ENCODE measurements around the gene ELOVL3. TPM values are rescaled to one million over a fixed set of nuclear protein-coding genes. Genes with fewer than 3 reads are reported as not detected.
A peak's percentile ranks its signal among the peaks of the same experiment; 100 is the strongest.
"Not testable (repeated sequence)": the region's sequence is repeated elsewhere in the genome, so short reads cannot be mapped to it uniquely, and the experiment has no call there.

The ELOVL3 gene
- total and polyA plus RNA-seq, 8 donors: 0.12 to 0.92 (median 0.58) TPM

DNA sequence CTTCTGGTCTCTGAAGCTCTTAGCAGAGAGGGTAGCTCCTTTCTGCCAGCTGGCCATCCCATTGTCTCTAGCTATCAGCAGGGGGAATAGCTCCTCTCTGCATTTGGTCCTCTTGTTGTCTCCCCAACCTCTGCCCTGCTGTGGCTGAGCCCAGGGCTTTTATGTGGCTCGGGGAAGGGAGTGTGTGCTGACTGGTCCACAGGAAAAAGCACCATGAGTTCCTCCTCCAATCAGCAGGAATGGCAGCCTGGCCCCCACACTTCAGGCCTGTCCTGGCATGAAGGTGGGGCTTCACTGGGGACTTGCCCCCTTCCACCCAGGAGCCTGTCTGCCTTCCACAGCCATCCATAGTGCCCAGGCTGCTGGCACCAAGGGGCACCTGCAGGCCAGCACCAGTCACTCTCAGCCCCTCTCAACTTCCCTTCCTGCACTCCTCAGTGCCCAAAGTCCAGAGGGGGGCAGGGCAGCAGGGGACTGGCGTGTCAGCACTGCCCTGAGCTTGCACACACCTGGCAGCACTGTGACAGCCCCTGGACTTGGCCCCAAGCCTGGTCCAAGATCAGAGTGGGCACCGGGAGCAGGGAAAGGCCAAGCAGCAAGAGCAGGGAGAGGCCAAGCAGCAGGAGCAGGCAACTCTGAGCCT lies 37.7 kb upstream of the ELOVL3 start:
- Histone ChIP-seq H3K9me3 (peaks cover 0 to 10% of the 10 kb centered on the region in 2 donors), H3K36me3 (no peaks in the 10 kb centered on the region), H3K27me3 (no peaks in the 10 kb centered on the region), H3K27ac (no peak overlapping the region), H3K4me1 (peaks cover 0 to 7% of the 10 kb centered on the region in 2 donors), H3K4me3 (no peak overlapping the region)
- TF ChIP-seq, protein P1, sequence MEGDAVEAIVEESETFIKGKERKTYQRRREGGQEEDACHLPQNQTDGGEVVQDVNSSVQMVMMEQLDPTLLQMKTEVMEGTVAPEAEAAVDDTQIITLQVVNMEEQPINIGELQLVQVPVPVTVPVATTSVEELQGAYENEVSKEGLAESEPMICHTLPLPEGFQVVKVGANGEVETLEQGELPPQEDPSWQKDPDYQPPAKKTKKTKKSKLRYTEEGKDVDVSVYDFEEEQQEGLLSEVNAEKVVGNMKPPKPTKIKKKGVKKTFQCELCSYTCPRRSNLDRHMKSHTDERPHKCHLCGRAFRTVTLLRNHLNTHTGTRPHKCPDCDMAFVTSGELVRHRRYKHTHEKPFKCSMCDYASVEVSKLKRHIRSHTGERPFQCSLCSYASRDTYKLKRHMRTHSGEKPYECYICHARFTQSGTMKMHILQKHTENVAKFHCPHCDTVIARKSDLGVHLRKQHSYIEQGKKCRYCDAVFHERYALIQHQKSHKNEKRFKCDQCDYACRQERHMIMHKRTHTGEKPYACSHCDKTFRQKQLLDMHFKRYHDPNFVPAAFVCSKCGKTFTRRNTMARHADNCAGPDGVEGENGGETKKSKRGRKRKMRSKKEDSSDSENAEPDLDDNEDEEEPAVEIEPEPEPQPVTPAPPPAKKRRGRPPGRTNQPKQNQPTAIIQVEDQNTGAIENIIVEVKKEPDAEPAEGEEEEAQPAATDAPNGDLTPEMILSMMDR (IDR thresholded peaks at IDR 0.05): no peak
- DNase-seq (no peak), ATAC-seq (no peak)
- intact Hi-C loops (cut with DNase I): no loop called here

DNA sequence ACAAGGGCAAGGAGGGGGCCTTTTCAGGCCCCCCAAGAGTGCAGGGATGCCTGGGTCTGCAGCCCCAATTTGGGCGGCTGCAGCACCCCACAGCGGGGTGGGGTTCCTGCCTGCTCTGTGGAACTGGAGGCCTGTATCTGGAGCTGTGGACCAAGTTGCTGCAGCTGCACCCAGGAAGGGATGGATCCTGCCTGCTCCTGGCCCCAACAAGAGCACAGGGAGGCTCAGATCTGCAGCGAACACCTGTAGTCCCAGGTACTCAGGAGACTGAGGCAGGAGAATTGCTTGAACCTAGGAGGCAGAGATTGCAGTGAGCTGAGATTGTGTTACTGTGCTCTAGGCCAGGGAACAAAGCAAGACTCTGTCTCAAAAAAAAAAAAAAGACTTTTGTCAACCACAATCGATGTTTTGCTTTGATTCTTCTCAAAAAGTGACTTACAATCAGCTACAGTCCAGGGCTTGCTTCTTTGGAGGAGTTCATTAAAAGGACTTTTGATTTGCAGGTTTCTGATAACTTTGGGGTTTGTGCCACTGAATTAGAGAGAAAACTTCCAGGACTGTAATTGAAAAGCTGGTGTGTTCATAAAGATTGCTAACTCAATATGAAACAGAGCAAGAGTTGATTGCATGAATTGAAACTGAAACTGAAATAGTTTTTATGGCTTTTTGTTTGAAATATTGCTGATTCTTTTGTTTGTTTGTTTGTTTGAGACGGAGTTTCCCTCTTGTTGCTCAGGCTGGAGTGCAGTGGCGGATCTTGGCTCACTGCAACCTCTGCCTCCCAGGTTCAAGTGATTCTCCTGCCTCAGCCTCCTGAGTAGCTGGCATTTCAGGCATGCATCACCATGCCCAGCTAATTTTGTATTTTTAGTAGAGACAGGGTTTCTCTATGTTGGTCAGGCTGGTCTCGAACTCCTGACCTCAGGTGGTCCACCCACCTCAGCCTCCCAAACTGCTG lies 36.9 kb upstream of the ELOVL3 start:
- H3K4me3 ChIP-seq; DNase-seq; H3K36me3 ChIP-seq; ATAC-seq; H3K27me3 ChIP-seq; H3K4me1 ChIP-seq; intact Hi-C loops (cut with DNase I): not testable (repeated sequence)
- peaks cover 0 to 10% of the 10 kb centered on the region in 2 donors for H3K9me3 ChIP-seq
- peak overlapping the region in 1 of 2 donors; percentile 16 for H3K27ac ChIP-seq

DNA sequence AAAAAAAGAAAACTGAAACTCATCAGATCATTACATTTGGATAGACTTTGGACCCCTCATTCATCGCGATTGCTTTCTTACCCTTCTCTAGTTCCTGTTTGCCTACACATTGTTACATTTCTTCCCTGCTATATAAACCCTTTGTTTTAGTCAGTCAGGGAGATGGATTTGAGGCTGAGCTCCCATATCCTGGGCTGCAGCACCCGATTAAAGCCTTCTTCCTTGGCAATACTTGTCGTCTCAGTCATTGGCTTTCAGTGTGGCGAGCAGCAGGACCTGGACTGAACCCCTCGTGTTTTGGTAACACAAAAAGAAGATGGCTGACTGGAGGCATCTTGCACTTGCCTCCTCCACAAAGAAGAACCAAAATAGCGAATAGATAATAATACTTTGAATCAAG lies 34.1 kb upstream of the ELOVL3 start:
- Histone ChIP-seq H3K27me3 (no peaks in the 10 kb centered on the region), H3K4me3 (no peak overlapping the region), H3K9me3 (peaks cover 0 to 9% of the 10 kb centered on the region in 2 donors), H3K4me1 (peaks cover 0 to 7% of the 10 kb centered on the region in 2 donors), H3K27ac (no peak overlapping the region), H3K36me3 (no peaks in the 10 kb centered on the region)
- no peak for DNase-seq
- TF ChIP-seq, protein P1 (IDR thresholded peaks at IDR 0.05): no peak
- no peak for ATAC-seq
- intact Hi-C loops (cut with DNase I): no loop called here

DNA sequence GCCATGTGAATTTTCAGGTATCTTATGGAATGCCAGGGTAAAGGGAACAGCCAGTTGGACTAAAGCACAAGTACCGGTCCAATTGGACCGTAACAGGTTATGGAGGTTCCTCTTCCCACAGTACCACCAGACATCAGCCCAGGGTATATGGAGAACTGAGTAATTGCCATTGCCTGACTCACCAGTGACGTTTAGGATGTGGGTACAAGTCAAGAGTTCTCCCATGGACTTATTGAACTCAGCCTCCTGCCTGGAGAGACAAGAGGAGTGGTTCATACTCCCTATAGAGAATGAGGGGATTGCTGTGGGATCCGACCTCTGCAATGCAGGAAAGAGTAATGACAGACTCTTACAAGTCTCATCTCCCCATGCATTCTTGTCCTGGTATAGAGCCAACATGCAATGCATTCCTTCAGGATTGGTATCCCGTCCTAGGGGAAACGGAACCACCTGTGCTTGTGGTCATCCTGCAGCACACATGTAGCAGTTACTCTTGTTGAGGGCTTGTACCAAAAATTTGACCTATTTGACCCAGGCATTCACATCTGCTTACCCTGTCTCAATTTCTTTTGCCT lies 30.7 kb upstream of the ELOVL3 start:
- Histone ChIP-seq H3K4me1 (no peaks in the 10 kb centered on the region), H3K36me3 (no peaks in the 10 kb centered on the region), H3K27me3 (no peaks in the 10 kb centered on the region), H3K27ac (no peak overlapping the region), H3K9me3 (peaks cover 0 to 9% of the 10 kb centered on the region in 2 donors), H3K4me3 (no peak overlapping the region)
- ATAC-seq (no peak), DNase-seq (no peak)
- intact Hi-C loops (cut with DNase I): no loop called here
- TF ChIP-seq, protein P1 (IDR thresholded peaks at IDR 0.05): no peak

DNA sequence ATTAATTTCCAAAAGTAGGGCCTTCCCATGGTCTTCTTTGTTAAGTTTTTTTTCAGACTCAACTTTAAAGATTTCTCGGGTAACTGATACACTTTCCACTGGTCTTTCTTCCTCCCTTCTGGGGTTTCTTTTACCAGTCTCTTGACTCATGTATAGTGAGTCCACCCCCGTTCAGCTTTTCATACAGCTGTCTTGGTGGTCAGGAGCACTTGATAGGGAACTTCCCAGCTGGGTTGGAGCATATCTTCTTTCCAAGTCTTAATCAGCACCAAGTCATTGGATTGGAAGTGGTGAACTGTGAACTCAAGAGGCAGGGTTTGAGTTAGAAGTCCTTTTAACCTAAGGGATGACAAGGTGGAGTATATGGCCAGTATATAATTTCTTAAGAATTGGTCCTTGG lies 29.2 kb upstream of the ELOVL3 start:
- Histone ChIP-seq H3K4me3 (no peak overlapping the region), H3K4me1 (no peaks in the 10 kb centered on the region), H3K36me3 (no peaks in the 10 kb centered on the region), H3K9me3 (peaks cover 0 to 2% of the 10 kb centered on the region in 2 donors), H3K27ac (no peak overlapping the region), H3K27me3 (no peaks in the 10 kb centered on the region)
- intact Hi-C loops (cut with DNase I): no loop called here
- ATAC-seq (no peak), DNase-seq (no peak)
- TF ChIP-seq, protein P1 (IDR thresholded peaks at IDR 0.05): no peak
